NB4 (cell line): ENCODE results near the gene IRS1.

Experiments used
- DNase-seq: peaks from one replicate; pipeline ENCODE4 v3.0.0; 2010; ENCODE audit warnings: low read depth
- H3K4me3 ChIP-seq: one replicate; pipeline ENCODE4 v1.5.1; 2011; ENCODE audit warnings: mild to moderate bottlenecking, low read depth, low read length, moderate library complexity
- MAX ChIP-seq: IDR thresholded peaks from 2 replicates; pipeline ENCODE4 v1.6.1; 2011; ENCODE audit warnings: low read depth, low read length
- MYC ChIP-seq: IDR thresholded peaks from 2 replicates; pipeline ENCODE4 v1.6.1; 2011; ENCODE audit warnings: low read depth, low read length
- POLR2A ChIP-seq: IDR thresholded peaks from 2 replicates; pipeline ENCODE4 v1.6.1; 2011; ENCODE audit warnings: mild to moderate bottlenecking; ENCODE audit not compliant: insufficient read length; ENCODE audit errors: extremely low read depth
- TF ChIP-seq, protein P1 (sequence below): IDR thresholded peaks from one replicate; pipeline ENCODE4 v1.5.1; 2012; ENCODE audit warnings: low read depth, low read length

The IRS1 gene

GRCh38 chr2:226742347-226742746 lies 57.3 kb downstream of the IRS1 start:
- TF ChIP-seq, protein P1, sequence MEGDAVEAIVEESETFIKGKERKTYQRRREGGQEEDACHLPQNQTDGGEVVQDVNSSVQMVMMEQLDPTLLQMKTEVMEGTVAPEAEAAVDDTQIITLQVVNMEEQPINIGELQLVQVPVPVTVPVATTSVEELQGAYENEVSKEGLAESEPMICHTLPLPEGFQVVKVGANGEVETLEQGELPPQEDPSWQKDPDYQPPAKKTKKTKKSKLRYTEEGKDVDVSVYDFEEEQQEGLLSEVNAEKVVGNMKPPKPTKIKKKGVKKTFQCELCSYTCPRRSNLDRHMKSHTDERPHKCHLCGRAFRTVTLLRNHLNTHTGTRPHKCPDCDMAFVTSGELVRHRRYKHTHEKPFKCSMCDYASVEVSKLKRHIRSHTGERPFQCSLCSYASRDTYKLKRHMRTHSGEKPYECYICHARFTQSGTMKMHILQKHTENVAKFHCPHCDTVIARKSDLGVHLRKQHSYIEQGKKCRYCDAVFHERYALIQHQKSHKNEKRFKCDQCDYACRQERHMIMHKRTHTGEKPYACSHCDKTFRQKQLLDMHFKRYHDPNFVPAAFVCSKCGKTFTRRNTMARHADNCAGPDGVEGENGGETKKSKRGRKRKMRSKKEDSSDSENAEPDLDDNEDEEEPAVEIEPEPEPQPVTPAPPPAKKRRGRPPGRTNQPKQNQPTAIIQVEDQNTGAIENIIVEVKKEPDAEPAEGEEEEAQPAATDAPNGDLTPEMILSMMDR: no peak
- TF ChIP-seq MAX (no peak), POLR2A (no peak), MYC (no peak)
- no peak for DNase-seq
- no peak overlapping the region for H3K4me3 ChIP-seq

- no peak overlapping the region for H3K4me3 ChIP-seq
- TF ChIP-seq MYC (no peak), MAX (no peak), POLR2A (no peak)
- no peak for DNase-seq
Measured at GRCh38 chr2:226740039-226740648, 59.5 kb downstream of the IRS1 start.

GRCh38 chr2:226739545-226740030 lies 60.0 kb downstream of the IRS1 start:
- TF ChIP-seq POLR2A: no peak
- TF ChIP-seq, protein P1: no peak
- no peak for TF ChIP-seq MAX
- TF ChIP-seq MYC: no peak
- no peak overlapping the region for H3K4me3 ChIP-seq
- no peak for DNase-seq

DNA sequence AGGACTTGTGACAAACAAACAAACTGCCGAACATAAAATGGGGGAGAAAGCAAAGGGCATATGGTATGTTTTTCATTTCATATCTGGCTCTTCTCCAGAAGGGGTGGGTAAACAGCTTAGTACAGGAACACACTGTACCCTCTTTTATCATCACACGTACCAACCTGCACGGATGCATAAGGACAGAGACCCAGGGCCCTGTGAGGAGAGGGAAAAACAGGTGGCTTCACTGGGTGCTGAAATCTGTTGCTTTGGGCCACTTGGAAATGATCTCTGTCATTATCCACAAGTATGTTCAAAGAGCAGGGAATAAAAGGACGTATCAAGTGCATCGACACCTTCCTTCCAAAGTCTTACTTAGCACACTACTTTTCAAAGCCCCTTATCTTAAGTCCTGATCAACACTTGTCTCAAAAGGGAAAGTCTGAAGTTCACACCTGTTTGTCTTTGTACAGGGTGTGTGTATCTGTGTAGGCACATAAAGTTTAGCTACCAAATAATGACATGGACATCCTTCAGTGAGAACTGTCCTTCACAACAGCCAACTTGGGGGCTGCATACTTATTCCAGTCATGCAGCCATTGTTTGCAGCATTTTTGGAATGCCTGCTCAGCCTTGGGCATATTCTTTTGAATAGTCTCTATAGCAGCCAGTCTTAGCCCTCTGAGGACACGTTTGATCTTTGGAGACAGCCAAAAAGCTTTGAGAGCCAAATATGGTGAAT lies 60.6 kb downstream of the IRS1 start:
- TF ChIP-seq POLR2A (no peak), MAX (no peak), MYC (no peak)
- TF ChIP-seq, protein P1: no peak
- no peak for DNase-seq
- no peak overlapping the region for H3K4me3 ChIP-seq

DNA sequence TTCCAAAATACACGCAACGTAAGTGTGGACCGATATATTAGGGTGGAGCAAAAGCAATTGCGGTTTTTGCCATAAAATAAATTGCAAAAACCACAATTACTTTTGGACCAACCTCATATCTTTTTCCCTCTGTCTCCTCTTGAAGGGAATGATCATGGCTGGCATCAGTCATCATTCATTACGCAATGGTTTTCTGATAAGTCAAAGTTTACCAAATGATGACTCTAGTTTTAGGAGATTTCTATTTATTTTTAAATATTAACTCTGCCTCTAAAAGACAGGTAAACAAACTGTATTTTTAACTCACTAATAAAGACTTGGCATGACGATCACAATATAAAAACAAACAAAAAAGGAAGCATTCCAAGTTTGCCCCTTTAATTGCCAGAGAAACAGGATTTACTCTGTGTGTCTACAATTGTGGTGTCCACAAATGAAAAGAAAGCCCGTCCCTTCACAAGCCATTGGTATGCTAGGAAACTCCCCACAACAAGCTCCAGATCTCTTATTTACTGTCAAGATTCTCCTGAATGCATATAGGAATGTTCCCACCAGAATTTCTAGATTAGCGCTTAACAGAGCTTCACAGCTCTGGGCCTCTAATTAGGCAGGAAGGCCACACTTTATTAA lies 61.3 kb downstream of the IRS1 start:
- no peak for DNase-seq
- H3K4me3 ChIP-seq: no peak overlapping the region
- TF ChIP-seq, protein P1: no peak
- TF ChIP-seq POLR2A (no peak), MAX (no peak), MYC (no peak)
